Liver (tissue), 9 donors: ENCODE measurements around the gene KCNA5. TPM values are rescaled to one million over a fixed set of nuclear protein-coding genes. Genes with fewer than 3 reads are reported as not detected.

Experiments
- DNase-seq: peaks from one replicate; pipeline ENCODE4 v3.0.0-alpha.2; 2017; ENCODE audit warnings: low spot score
- H3K27ac ChIP-seq, 2 donors: one replicate each; pipeline ENCODE4 v1.7.0; 2013; ENCODE audit warnings: inconsistent platforms in 2 of 2, low read length in 2 of 2, control low read depth in 1 of 2, low read depth in 1 of 2, mild to moderate bottlenecking in 1 of 2
- H3K27me3 ChIP-seq, 4 donors: one replicate each; pipeline versions ENCODE4 v1.6.1 to v1.7.0; 2013; ENCODE audit warnings: low read length in 3 of 4, inconsistent platforms in 1 of 4, mild to moderate bottlenecking in 1 of 4, moderate library complexity in 1 of 4; ENCODE audit not compliant: control insufficient read depth in 4 of 4, insufficient read depth in 4 of 4
- H3K36me3 ChIP-seq, 4 donors: one replicate each; pipeline versions ENCODE4 v1.6.1 to v1.7.0; 2013; ENCODE audit warnings: low read length in 3 of 4, mild to moderate bottlenecking in 3 of 4, low read depth in 1 of 4, moderate library complexity in 1 of 4; ENCODE audit not compliant: control insufficient read depth in 4 of 4, insufficient read depth in 3 of 4
- H3K4me1 ChIP-seq, 4 donors: one replicate each; pipeline versions ENCODE4 v1.6.1 to v1.7.0; 2013; ENCODE audit warnings: low read length in 3 of 4, mild to moderate bottlenecking in 3 of 4, moderate library complexity in 1 of 4; ENCODE audit not compliant: control insufficient read depth in 4 of 4, insufficient read depth in 4 of 4
- H3K4me3 ChIP-seq, 3 donors: one replicate each; pipeline versions ENCODE4 v1.6.1 to v1.7.0; 2013; ENCODE audit warnings: low read length in 3 of 3, control low read depth in 1 of 3, low read depth in 1 of 3, mild to moderate bottlenecking in 1 of 3
- H3K9ac ChIP-seq, 2 donors: one replicate each; pipeline ENCODE4 v1.7.0; 2013; ENCODE audit warnings: low read length in 2 of 2, mild to moderate bottlenecking in 2 of 2, moderate library complexity in 2 of 2, control low read depth in 1 of 2, low read depth in 1 of 2
- H3K9me3 ChIP-seq, 4 donors: one replicate each; pipeline versions ENCODE4 v1.6.1 to v1.7.0; 2013; ENCODE audit warnings: low read length in 3 of 4; ENCODE audit not compliant: control insufficient read depth in 4 of 4
- ATF3 ChIP-seq: IDR thresholded peaks from 2 replicates; pipeline ENCODE4 v1.6.1; 2016; ENCODE audit warnings: antibody characterized with exemption
- CTCF ChIP-seq: fragments of 150-350 bp; IDR thresholded peaks from 2 replicates; pipeline ENCODE4 v1.5.1; 2017; ENCODE audit warnings: improper control_type of control experiment, low read depth, low read length; ENCODE audit not compliant: missing input control
- EGR1 ChIP-seq, 2 donors: IDR thresholded peaks; 2 replicates each; pipeline ENCODE4 v1.6.1; 2016 to 2018; ENCODE audit warnings: antibody characterized with exemption in 2 of 2, low read depth in 2 of 2
- FOXA1 ChIP-seq: IDR thresholded peaks from 2 replicates; pipeline ENCODE4 v1.6.1; 2016; ENCODE audit warnings: antibody characterized with exemption
- FOXA2 ChIP-seq: IDR thresholded peaks from 2 replicates; pipeline ENCODE4 v1.6.1; 2016; ENCODE audit warnings: antibody characterized with exemption
- GABPA ChIP-seq, 2 donors: IDR thresholded peaks in 1 of 2; conservative IDR thresholded peaks in 1 of 2; 2 replicates each; pipeline ENCODE4 v1.6.1; 2016; ENCODE audit warnings: antibody characterized with exemption in 2 of 2, mild to moderate bottlenecking in 1 of 2, moderate library complexity in 1 of 2
- HNF4A ChIP-seq, 2 donors: conservative IDR thresholded peaks; 2 replicates each; pipeline ENCODE4 v1.6.1; 2016; ENCODE audit warnings: antibody characterized with exemption in 2 of 2, mild to moderate bottlenecking in 2 of 2
- HNF4G ChIP-seq: IDR thresholded peaks from 2 replicates; pipeline ENCODE4 v1.6.1; 2016; ENCODE audit warnings: antibody characterized with exemption
- JUND ChIP-seq, 2 donors: IDR thresholded peaks; 2 replicates each; pipeline ENCODE4 v1.6.1; 2016; ENCODE audit warnings: antibody characterized with exemption in 2 of 2
- MAX ChIP-seq: IDR thresholded peaks from 2 replicates; pipeline ENCODE4 v1.6.1; 2016; ENCODE audit warnings: antibody characterized with exemption
- NR2F2 ChIP-seq: IDR thresholded peaks from 2 replicates; pipeline ENCODE4 v1.6.1; 2016; ENCODE audit warnings: antibody characterized with exemption
- RAD21 ChIP-seq, 2 donors: IDR thresholded peaks; 2 replicates each; pipeline ENCODE4 v1.6.1; 2016; ENCODE audit warnings: antibody characterized with exemption in 2 of 2, mild to moderate bottlenecking in 2 of 2
- REST ChIP-seq: IDR thresholded peaks from 2 replicates; pipeline ENCODE4 v1.6.1; 2016; ENCODE audit warnings: antibody characterized with exemption, mild to moderate bottlenecking
- RXRA ChIP-seq, 2 donors: IDR thresholded peaks; 2 replicates each; pipeline ENCODE4 v1.6.1; 2017 to 2018; ENCODE audit warnings: antibody characterized with exemption in 2 of 2, mild to moderate bottlenecking in 1 of 2
- SP1 ChIP-seq: IDR thresholded peaks from 2 replicates; pipeline ENCODE4 v1.6.1; 2018; ENCODE audit warnings: antibody characterized with exemption, mild to moderate bottlenecking
- TAF1 ChIP-seq: conservative IDR thresholded peaks from 2 replicates; pipeline ENCODE4 v1.6.1; 2016; ENCODE audit warnings: antibody characterized with exemption, mild to moderate bottlenecking
- YY1 ChIP-seq: IDR thresholded peaks from 2 replicates; pipeline ENCODE4 v1.6.1; 2016; ENCODE audit warnings: antibody characterized with exemption, mild to moderate bottlenecking
- ZBTB33 ChIP-seq: IDR thresholded peaks from 2 replicates; pipeline ENCODE4 v1.6.1; 2016; ENCODE audit warnings: antibody characterized with exemption
- WGBS: extraction: QIAGEN DNeasy Blood & Tissue Kit; methylation state at CpG from one replicate; pipeline ENCODE4 v1.1.7; 2013; 5-methylcytosine and 5-hydroxymethylcytosine counted together
- polyA plus RNA-seq, 2 donors: library from polyadenylated mRNA; stranded (reverse) in 1 of 2; unstranded in 1 of 2; fragments of 200-250 nt in 1 of 2; fragments of >200 nt in 1 of 2; fragmentation: Nextera tagmentation in 1 of 2; extraction: Ambion mirVana in 1 of 2; gene quantifications; one replicate each; pipeline versions ENCODE4 v1.2.1 to v1.2.3, GENCODE V29; 2013 to 2015
- total RNA-seq, 2 donors: library from RNA; depleted of rRNA; stranded (reverse); fragments of >200 nt; gene quantifications; one replicate each; pipeline ENCODE4 v1.2.3, GENCODE V29; 2014
- donor health status: healthy.
- donor health status: healthy.
- donor health status: healthy.
- donor health status: healthy.
- donor health status: healthy.

The KCNA5 gene
- total and polyA plus RNA-seq, 4 donors: 0.09 to 0.42 (median 0.12) TPM; not detected in 1

GRCh38 chr12:5010151-5010550, 33.5 kb upstream of the KCNA5 start (continued):
- TF ChIP-seq NR2F2 (no peak), GABPA (IDR thresholded peaks at IDR 0.05 in 1 of 2, conservative IDR thresholded peaks at IDR 0.05 in 1 of 2) (no peak), ZBTB33 (no peak), SP1 (no peak), EGR1 (IDR thresholded peaks at IDR 0.05; ENCODE audit: low read depth in 2 of 2) (no peak), YY1 (no peak), HNF4A (conservative IDR thresholded peaks at IDR 0.05) (no peak), HNF4G (no peak)

- Histone ChIP-seq H3K9me3 (no peaks in the 10 kb centered on the region), H3K27ac (no peak overlapping the region), H3K27me3 (no peaks in the 10 kb centered on the region), H3K4me3 (no peak overlapping the region), H3K9ac (no peak overlapping the region), H3K4me1 (no peaks in the 10 kb centered on the region), H3K36me3 (no peaks in the 10 kb centered on the region)
- TF ChIP-seq REST: no peak
- no peak for TF ChIP-seq ZBTB33
- no peak for TF ChIP-seq FOXA1
- no peak for TF ChIP-seq HNF4G
- TF ChIP-seq YY1: no peak
- TF ChIP-seq MAX: no peak
- no peak for TF ChIP-seq RXRA (IDR thresholded peaks at IDR 0.05)
- TF ChIP-seq RAD21 (IDR thresholded peaks at IDR 0.05): no peak
- no peak for TF ChIP-seq SP1
- TF ChIP-seq CTCF: no peak
- no peak for TF ChIP-seq TAF1
- no peak for TF ChIP-seq FOXA2
- no peak for TF ChIP-seq EGR1 (IDR thresholded peaks at IDR 0.05; ENCODE audit: low read depth in 2 of 2)
- TF ChIP-seq JUND (IDR thresholded peaks at IDR 0.05): no peak
- TF ChIP-seq ATF3: no peak
- no peak for TF ChIP-seq NR2F2
- no peak for TF ChIP-seq GABPA (IDR thresholded peaks at IDR 0.05 in 1 of 2, conservative IDR thresholded peaks at IDR 0.05 in 1 of 2)
- no peak for TF ChIP-seq HNF4A (conservative IDR thresholded peaks at IDR 0.05)
- no peak for DNase-seq
- WGBS: 86% methylated on average over 6 of the region's 6 CpGs
Measured at GRCh38 chr12:5012337-5012736, 31.3 kb upstream of the KCNA5 start.
